Heart left ventricle (tissue), 13 donors: ENCODE results near the gene TICRR.

Source experiments
- CTCF ChIP-seq, 12 donors: fragments of 200-600 bp; sonication (generic) in 4 of 12; IDR thresholded peaks; one replicate each; pipeline versions ENCODE4 v1.5.0 to v1.8.0; 2018 to 2022; ENCODE audit warnings: antibody characterized with exemption in 12 of 12, mild to moderate bottlenecking in 5 of 12
- POLR2A ChIP-seq, 2 donors: fragments of 450-650 bp; IDR thresholded peaks; one replicate each; pipeline ENCODE4 v1.6.1; 2017; ENCODE audit warnings: antibody characterized with exemption in 2 of 2, mild to moderate bottlenecking in 2 of 2, moderate library complexity in 2 of 2
- donor health status: ischemic (EF 13 %, LVEDD 7.1; RV severe dilation, severe dysfunction).
- donor health status: DM: no; HTN: yes; CAD: no.
- donor health status: DM: no; HTN: no; CAD: no.
- donor health status: ischemic (EF 25% LVEDD 6.9; RV normal size, moderate dysfunction).
- donor health status: ischemic (EF 25% LVEDD 5.7; RV mildly dilated, moderate dysfunction).
- donor health status: ischemic (EF 35%, LVEDD 5.7; RV mildly dilated, moderate dysfunction).
- donor health status: nonischemic (EF 11% LVEDD 7.7; RV severe dilation, severe dysfunction).
- donor health status: DM: yes; HTN: yes; CAD: no.
- donor health status: PGD.
- donor health status: ischemic (EF 29% LVEDD 5.4; RV normal size, mild dysfunction).
- donor health status: nonischemic (EF 23%, LVEDD 6.1; RV moderate dilation, normal function).

GRCh38 chr15:89629829-89630228 is 54.6 kb downstream of the TICRR start:
- TF ChIP-seq CTCF (IDR thresholded peaks at IDR 0.05) (no peak), POLR2A (IDR thresholded peaks at IDR 0.05) (no peak)
